SK-N-SH treated with all-trans-retinoic acid at 6 μM for 48 hours (cell line): Measurements from ENCODE around the gene RALGAPB.

Source experiments
- ARNTL ChIP-seq: fragments of 450-650 bp; formaldehyde crosslinking; IDR thresholded peaks from 2 replicates; pipeline ENCODE4 v1.5.0; 2020; ENCODE audit warnings: low read depth, mild to moderate bottlenecking, moderate library complexity, borderline replicate concordance
- BACH2 ChIP-seq: fragments of 250-450 bp; sonication (Bioruptor Pico); IDR thresholded peaks from 2 replicates; pipeline ENCODE4 v1.9.0; 2021; ENCODE audit warnings: mild to moderate bottlenecking, borderline replicate concordance
- GLIS3 ChIP-seq: fragments of 250-450 bp; sonication (Bioruptor Pico); IDR thresholded peaks from 2 replicates; pipeline ENCODE4 v1.5.0; 2020; ENCODE audit warnings: mild to moderate bottlenecking, moderate library complexity
- ISL1 ChIP-seq: fragments of 250-450 bp; sonication (Bioruptor Pico); IDR thresholded peaks from 2 replicates; pipeline ENCODE4 v2.1.2; 2022; ENCODE audit warnings: mild to moderate bottlenecking, moderate library complexity
- OSR1 ChIP-seq: fragments of 250-450 bp; sonication (Bioruptor Pico); IDR thresholded peaks from 2 replicates; pipeline ENCODE4 v1.8.0; 2022; ENCODE audit warnings: moderate library complexity, mild to moderate bottlenecking, inconsistent platforms
- PPARA ChIP-seq: fragments of 250-450 bp; sonication (Bioruptor Pico); IDR thresholded peaks from 2 replicates; pipeline ENCODE4 v1.5.0; 2020; ENCODE audit warnings: mild to moderate bottlenecking, borderline replicate concordance
- TSHZ2 ChIP-seq: fragments of 250-450 bp; sonication (Bioruptor Pico); IDR thresholded peaks from 2 replicates; pipeline ENCODE4 v1.5.0; 2020; ENCODE audit warnings: mild to moderate bottlenecking, moderate library complexity
- ZFP3 ChIP-seq: fragments of 250-450 bp; sonication (Bioruptor Pico); IDR thresholded peaks from 2 replicates; pipeline ENCODE4 v1.5.0; 2020; ENCODE audit warnings: mild to moderate bottlenecking, moderate library complexity
- ZFP30 ChIP-seq: fragments of 450-650 bp; formaldehyde crosslinking; IDR thresholded peaks from 2 replicates; pipeline ENCODE4 v1.5.0; 2022; ENCODE audit warnings: mild to moderate bottlenecking, moderate library complexity
- ZNF70 ChIP-seq: fragments of 450-650 bp; formaldehyde crosslinking; IDR thresholded peaks from 2 replicates; pipeline ENCODE4 v1.5.0; 2020; ENCODE audit warnings: mild to moderate bottlenecking, moderate library complexity
- ZNF8 ChIP-seq: fragments of 450-650 bp; formaldehyde crosslinking; IDR thresholded peaks from 2 replicates; pipeline ENCODE4 v1.5.0; 2020; ENCODE audit warnings: mild to moderate bottlenecking, moderate library complexity
- TF ChIP-seq, protein P1 (sequence below): fragments of 250-450 bp; sonication (Bioruptor Pico); IDR thresholded peaks from 2 replicates; pipeline ENCODE4 v1.8.0; 2020; ENCODE audit warnings: mild to moderate bottlenecking, moderate library complexity, borderline replicate concordance

- no peak for TF ChIP-seq ISL1
- no peak for TF ChIP-seq BACH2
- no peak for TF ChIP-seq TSHZ2 (CRISPR knock-in tag)
- TF ChIP-seq ZFP3 (CRISPR knock-in tag): no peak
- no peak for TF ChIP-seq ZNF8 (CRISPR knock-in tag)
- TF ChIP-seq, protein P1, sequence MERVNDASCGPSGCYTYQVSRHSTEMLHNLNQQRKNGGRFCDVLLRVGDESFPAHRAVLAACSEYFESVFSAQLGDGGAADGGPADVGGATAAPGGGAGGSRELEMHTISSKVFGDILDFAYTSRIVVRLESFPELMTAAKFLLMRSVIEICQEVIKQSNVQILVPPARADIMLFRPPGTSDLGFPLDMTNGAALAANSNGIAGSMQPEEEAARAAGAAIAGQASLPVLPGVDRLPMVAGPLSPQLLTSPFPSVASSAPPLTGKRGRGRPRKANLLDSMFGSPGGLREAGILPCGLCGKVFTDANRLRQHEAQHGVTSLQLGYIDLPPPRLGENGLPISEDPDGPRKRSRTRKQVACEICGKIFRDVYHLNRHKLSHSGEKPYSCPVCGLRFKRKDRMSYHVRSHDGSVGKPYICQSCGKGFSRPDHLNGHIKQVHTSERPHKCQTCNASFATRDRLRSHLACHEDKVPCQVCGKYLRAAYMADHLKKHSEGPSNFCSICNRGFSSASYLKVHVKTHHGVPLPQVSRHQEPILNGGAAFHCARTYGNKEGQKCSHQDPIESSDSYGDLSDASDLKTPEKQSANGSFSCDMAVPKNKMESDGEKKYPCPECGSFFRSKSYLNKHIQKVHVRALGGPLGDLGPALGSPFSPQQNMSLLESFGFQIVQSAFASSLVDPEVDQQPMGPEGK (CRISPR knock-in tag): no peak
- TF ChIP-seq ZNF70 (CRISPR knock-in tag): no peak
- TF ChIP-seq ARNTL (CRISPR knock-in tag): no peak
- no peak for TF ChIP-seq ZFP30 (CRISPR knock-in tag)
- no peak for TF ChIP-seq OSR1 (CRISPR knock-in tag)
- no peak for TF ChIP-seq PPARA (CRISPR knock-in tag)
- TF ChIP-seq GLIS3 (CRISPR knock-in tag): no peak
Observed at GRCh38 chr20:38550274-38550673, 77.6 kb downstream of the RALGAPB start.
